Colonic mucosa (tissue), 4 donors: ENCODE data around the gene LEPR. TPM values are rescaled to one million over a fixed set of nuclear protein-coding genes. Genes with fewer than 3 reads are reported as not detected.

Source experiments
- DNase-seq: peaks from one replicate; pipeline ENCODE4 v3.0.0-alpha.2; 2020
- H3K27ac ChIP-seq: fragments of 200-600 bp; one replicate; pipeline ENCODE4 v1.8.0; 2021
- H3K27me3 ChIP-seq: fragments of 200-600 bp; one replicate; pipeline ENCODE4 v1.8.0; 2021
- H3K36me3 ChIP-seq: fragments of 200-600 bp; one replicate; pipeline ENCODE4 v1.8.0; 2021
- H3K4me1 ChIP-seq: fragments of 200-600 bp; one replicate; pipeline ENCODE4 v1.8.0; 2021; ENCODE audit warnings: mild to moderate bottlenecking
- H3K4me3 ChIP-seq: fragments of 200-600 bp; one replicate; pipeline ENCODE4 v1.8.0; 2021
- H3K9ac ChIP-seq, 2 donors: one replicate each; pipeline ENCODE4 v1.7.0; 2013; ENCODE audit warnings: control low read depth in 2 of 2, low read depth in 2 of 2, low read length in 2 of 2
- H3K9me3 ChIP-seq: fragments of 200-600 bp; one replicate; pipeline ENCODE4 v1.8.0; 2021
- CTCF ChIP-seq: fragments of 200-600 bp; IDR thresholded peaks from one replicate; pipeline ENCODE4 v1.8.0; 2022; ENCODE audit warnings: antibody characterized with exemption, mild to moderate bottlenecking
- intact Hi-C: fragments of 100-400 bp; cut with DNase I; formaldehyde crosslinking; loops from one replicate; pipeline ENCODE4 v1.14.1; 2022
- total RNA-seq, 2 donors: library from RNA; stranded (reverse); fragmentation: NEBNext Ultra II Directional in 1 of 2; extraction: Animal tissue kit (Norgen Biotek cat#: 25700) in 1 of 2; gene quantifications; one replicate each; pipeline ENCODE4 v1.2.1, GENCODE V29; 2021
- donor health status: healthy.
- donor health status: DM: no; HTN: no; CAD: no.
- donor health status: DM: no; HTN: no; CAD: no.

The LEPR gene
- total RNA-seq, 2 donors from 2014 or later, result 3.7 to 6.5 TPM

- Histone ChIP-seq H3K36me3 (no peaks in the 10 kb centered on the region), H3K4me1 (no peaks in the 10 kb centered on the region), H3K9ac (no peak overlapping the region), H3K27ac (no peak overlapping the region), H3K27me3 (no peaks in the 10 kb centered on the region), H3K4me3 (no peak overlapping the region), H3K9me3 (no peaks in the 10 kb centered on the region)
- no peak for TF ChIP-seq CTCF
- intact Hi-C loops, result no loop called here
- DNase-seq, result no peak
These were observed 7.5 kb upstream of the LEPR start for GRCh38 chr1:65412984-65413375.

GRCh38 chr1:65414538-65414937 is 5.9 kb upstream of the LEPR start:
- Histone ChIP-seq H3K9ac (no peak overlapping the region), H3K27me3 (no peaks in the 10 kb centered on the region), H3K9me3 (no peaks in the 10 kb centered on the region), H3K27ac (no peak overlapping the region), H3K4me1 (no peaks in the 10 kb centered on the region), H3K36me3 (no peaks in the 10 kb centered on the region), H3K4me3 (no peak overlapping the region)
- intact Hi-C loops, result no loop called here
- TF ChIP-seq CTCF, result no peak
- no peak for DNase-seq

- no peak for TF ChIP-seq CTCF
- no peak overlapping the region for H3K27ac ChIP-seq
- no peak for DNase-seq
- H3K27me3 ChIP-seq, result no peaks in the 10 kb centered on the region
- intact Hi-C loops, result no loop called here
- H3K4me3 ChIP-seq, result no peak overlapping the region
- no peak overlapping the region for H3K9ac ChIP-seq
- no peaks in the 10 kb centered on the region for H3K9me3 ChIP-seq
- H3K36me3 ChIP-seq, result no peaks in the 10 kb centered on the region
- H3K4me1 ChIP-seq, result no peaks in the 10 kb centered on the region
These were observed 3.7 kb upstream of the LEPR start for GRCh38 chr1:65416767-65417166.

- intact Hi-C loops, result no loop called here
- Histone ChIP-seq H3K27ac (no peak overlapping the region), H3K27me3 (no peaks in the 10 kb centered on the region), H3K36me3 (no peaks in the 10 kb centered on the region), H3K9ac (no peak overlapping the region), H3K9me3 (no peaks in the 10 kb centered on the region), H3K4me1 (peaks cover 8% of the 10 kb centered on the region), H3K4me3 (no peak overlapping the region)
- DNase-seq, result no peak
- no peak for TF ChIP-seq CTCF
These were observed 2.7 kb upstream of the LEPR start for GRCh38 chr1:65417729-65418128.

GRCh38 chr1:65418522-65419185 is 1.8 kb upstream of the LEPR start:
- no peak for TF ChIP-seq CTCF
- intact Hi-C loops, result no loop called here
- no peaks in the 10 kb centered on the region for H3K27me3 ChIP-seq
- H3K4me3 ChIP-seq, result no peak overlapping the region
- no peaks in the 10 kb centered on the region for H3K36me3 ChIP-seq
- no peak for DNase-seq
- no peak overlapping the region for H3K27ac ChIP-seq
- H3K4me1 ChIP-seq, result peaks cover 10% of the 10 kb centered on the region
- no peaks in the 10 kb centered on the region for H3K9me3 ChIP-seq
- no peak overlapping the region for H3K9ac ChIP-seq
